GM21737 (cell line): Measurements from ENCODE around the gene TMEM156.
"Not testable (repeated sequence)": the region's sequence is repeated elsewhere in the genome, so short reads cannot be mapped to it uniquely, and the experiment has no call there.

Experiments used
- ATAC-seq: cut with Tn5 transposase; IDR thresholded peaks from one replicate; pipeline ENCODE4 v1.9.1; 2021; ENCODE audit warnings: mild to moderate bottlenecking, moderate library complexity; ENCODE audit not compliant: unreplicated experiment

The TMEM156 gene

DNA sequence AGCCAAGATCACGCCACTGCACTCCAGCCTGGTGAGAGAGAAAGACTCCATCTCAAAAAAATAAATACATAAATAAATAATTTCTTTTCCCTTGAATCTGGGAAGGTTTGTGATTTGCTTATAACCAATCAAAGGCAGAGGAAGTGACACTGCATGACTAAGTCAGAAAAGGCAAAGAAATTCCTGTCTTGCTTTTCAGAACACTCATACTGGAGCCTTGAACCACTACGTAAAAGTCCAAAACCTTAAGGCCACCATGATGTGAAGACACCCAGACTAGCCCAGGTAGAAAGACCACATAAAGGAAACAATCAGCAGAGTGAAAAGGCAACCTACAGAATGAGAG lies 36.6 kb downstream of the TMEM156 start:
- no peak for ATAC-seq

DNA sequence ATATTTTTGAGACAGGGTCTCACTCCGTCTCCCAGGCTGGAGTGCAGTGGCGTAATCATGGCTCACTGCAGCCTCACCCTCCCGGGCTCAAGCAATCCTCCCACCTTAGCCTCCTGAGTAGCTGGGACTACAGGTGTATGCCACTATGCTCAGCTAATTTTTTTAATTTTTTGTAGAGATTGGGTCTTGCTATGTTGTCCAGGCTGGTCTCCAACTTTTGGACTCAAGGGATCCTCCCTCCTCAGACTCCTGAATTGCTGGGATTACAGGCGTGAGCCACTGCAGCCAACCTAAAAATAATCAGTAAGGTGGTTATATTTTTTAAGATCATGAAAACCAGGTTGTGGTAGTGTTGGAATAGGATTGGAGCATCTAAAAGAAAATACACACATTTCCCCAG lies 38.1 kb downstream of the TMEM156 start:
- ATAC-seq: no peak

DNA sequence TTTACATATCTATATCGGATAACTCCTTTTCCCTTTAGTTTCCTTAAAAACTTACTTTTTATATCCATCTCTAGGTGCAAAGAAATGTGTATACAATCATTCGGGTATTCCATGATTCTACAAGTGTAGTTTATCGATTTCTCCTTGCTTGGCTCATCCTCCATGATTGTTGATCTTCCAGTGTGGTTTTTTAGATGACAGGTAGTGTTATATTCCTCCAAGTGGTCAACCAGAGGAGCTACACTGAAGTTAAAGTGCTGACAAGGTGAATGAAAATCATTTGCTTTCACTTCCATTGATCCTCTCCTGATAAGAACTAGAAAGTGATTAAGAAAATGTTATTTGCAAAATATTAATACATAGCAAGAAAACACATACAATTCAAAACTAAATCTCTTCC lies 38.5 kb downstream of the TMEM156 start:
- no peak for ATAC-seq

DNA sequence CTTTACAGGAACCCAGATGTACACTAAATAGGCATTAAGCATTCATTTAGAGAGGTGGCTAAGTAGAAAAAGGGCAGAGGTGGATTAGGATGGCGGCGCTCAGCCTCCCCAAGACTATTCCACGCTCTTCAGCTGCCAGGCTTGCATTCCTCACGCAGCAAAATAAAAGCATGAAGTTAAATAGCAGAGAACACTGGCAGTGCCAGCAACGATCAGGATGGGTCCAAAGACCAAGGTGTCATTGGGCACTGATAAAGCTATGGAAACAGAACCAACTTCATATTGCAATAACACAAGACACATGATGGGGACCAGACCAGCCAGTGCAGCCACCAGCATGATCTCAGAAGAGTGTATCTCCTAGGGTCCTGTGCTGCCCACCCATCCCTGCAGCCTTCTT lies 42.0 kb downstream of the TMEM156 start:
- no peak for ATAC-seq

DNA sequence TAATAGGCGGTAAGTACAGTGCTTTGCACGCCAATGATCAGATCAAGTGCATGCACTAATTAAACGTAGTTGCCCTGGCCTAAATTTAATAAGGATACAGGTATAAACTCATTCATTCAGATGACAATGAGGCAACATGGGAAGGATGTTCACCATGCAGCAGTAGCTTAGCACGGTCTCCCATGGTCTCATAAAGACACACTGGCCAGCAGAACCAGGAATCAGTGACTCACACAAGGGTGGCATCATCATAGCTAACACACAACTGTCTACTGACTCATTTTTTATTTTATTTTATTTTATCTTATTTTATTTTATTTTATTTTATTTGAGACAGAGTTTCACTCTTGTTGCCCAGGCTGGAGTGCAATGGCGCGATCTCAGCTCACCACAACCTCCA lies 42.7 kb downstream of the TMEM156 start:
- ATAC-seq: no peak

DNA sequence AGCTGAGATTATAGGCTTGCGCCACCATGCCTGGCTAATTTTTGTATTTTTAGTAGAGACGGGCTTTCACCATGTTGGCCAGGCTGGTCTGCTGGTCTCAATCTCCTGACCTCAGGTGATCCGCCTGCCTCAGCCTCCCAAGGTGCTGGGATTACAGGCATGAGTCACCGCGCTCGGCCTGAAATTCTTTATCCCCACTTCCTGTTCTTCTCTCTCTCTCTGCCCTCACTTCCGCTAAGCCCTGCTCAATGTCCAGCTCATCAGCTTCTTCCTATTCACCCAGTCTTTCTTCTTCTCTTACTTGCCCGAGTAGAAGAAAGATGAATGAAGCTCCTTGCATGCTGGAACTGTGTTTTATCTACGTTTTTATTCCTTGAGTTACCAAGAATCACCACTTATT lies 43.9 kb downstream of the TMEM156 start:
- not testable (repeated sequence) for ATAC-seq

DNA sequence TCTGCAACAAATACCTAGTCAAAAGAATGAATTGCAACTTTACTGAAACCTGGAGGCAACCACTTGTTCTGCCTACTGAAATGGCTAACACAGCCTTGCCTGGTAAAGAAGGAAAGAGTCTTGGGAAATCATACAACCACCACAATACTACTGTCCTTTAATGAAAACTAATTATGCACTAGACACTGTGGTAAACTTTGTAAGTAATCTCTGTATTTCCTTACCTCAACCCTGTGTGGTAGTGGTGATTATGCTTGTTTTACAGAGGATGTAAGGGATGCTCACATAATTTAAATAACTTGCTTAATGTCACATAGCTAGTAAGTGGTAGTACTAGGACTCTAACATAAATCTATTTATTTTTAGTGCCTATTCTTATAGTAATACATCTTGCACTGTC lies 44.7 kb downstream of the TMEM156 start:
- ATAC-seq: no peak

DNA sequence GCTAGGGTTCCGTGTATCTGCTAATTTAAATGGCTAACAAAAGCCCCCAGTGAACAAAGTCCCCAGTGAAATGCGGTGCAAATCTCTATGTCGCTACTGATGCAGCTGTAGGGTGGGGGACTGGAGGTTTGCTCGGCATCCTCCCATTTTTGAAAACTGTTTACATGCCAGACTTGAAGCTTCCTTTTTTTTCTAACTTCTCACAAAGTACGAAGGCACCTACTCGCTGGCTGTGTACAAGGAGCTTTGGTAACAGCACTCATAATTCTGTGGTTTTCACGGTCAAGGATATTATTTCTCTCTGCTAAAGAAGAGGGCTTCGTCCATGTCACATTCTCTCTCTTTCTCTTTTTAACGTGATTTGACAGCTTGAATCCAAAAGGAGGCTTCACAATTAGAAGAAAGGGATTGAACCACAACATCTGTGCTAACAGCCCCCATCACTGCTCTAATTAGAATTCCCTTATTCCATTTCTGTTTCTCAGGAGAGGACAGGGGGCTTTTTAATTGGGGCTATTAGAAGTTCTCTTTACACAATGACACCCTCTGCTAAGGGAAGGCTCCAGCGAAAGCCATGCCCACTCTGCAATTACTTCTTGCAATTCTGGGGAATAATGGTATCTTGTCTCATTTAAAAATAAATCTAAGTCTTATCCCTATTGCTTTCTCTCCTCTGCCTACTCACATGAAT lies 46.7 kb downstream of the TMEM156 start:
- peak; percentile 2 for ATAC-seq

DNA sequence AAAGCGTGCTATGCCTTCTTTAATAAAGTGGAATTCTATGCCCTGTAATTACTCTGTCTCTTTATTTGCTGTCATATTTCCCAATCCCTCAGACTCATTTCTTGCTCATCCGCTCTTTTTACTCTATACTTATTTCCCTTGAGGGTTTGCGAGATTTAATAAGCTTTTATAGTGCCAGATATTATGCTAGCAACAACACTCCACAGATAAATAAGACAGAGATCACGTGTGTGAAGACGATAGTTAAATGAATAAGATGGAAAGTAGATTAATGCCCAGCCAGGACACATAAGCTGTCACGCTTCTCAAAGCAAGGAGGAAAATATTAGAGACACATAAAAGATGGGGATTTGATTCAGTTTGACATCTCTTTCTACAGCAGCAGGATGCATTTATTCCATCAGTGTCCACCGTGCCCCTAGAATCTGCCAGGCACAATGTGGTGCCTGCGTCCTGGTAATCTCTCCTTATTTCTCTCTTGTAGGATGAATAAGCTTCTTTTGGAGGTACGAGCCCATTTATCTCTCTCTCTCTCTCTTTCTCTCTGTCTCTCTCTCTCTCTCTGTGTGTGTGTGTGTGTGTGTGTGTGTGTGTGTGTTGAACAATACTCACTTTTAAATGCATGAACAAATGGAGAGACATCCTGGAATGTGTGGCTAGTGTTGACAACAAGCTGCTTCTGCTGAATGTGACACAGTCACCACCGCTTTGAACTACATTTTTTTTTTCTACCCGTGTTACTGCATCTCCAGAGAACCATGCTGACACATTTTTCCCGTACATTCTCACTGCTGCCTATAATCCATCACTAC lies 48.2 kb downstream of the TMEM156 start:
- ATAC-seq: no peak

DNA sequence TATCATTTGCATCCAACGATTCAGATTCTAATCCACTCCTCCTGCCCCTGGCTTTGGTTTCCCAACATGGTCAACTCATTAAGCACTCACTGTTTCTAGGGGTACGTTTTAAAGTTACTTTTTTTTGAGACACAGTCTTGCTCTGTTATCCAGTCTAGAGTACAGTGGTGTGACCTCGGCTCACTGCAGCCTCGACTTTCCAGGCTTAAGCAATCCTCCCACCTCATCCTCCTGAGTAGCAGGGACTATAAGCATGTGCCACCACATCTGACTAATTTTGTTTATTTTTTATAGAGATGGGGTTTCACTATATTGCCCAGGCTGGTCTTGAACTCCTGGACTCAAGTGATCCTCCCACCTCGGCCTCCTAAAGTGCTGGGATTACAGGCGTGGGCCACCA lies 48.9 kb downstream of the TMEM156 start:
- ATAC-seq: no peak

DNA sequence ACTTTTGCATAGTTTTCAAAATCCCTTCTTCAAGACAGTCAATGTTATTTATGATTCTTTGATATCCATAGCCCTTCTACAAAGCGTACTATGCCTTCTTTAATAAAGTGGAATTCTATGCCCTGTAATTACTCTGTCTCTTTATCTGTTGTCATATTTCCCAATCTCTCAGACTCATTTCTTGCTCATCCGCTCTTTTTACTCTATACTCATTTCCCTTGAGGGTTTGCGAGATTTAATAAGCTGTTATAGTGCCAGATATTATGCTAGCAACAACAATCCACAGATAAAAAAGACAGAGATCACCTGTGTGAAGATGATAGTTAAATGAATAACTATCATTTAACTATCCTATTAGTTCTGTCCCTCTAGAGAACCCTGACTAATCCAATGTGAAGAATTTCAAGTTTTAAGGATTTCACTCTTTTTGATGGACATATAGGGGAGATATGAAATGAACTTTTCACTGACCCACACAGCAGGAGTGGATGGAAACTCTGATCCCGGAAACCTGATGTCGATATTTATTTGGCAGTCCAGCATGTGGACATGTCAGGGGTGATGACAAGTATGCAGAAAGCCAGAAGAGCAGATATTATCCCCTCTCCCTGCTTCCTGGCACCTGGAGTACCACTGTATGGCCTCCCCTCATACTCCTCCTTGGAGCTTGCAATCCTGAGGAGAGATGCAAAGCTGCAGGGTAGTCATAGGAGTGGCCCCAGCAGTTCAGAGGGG lies 49.7 kb downstream of the TMEM156 start:
- ATAC-seq: no peak

DNA sequence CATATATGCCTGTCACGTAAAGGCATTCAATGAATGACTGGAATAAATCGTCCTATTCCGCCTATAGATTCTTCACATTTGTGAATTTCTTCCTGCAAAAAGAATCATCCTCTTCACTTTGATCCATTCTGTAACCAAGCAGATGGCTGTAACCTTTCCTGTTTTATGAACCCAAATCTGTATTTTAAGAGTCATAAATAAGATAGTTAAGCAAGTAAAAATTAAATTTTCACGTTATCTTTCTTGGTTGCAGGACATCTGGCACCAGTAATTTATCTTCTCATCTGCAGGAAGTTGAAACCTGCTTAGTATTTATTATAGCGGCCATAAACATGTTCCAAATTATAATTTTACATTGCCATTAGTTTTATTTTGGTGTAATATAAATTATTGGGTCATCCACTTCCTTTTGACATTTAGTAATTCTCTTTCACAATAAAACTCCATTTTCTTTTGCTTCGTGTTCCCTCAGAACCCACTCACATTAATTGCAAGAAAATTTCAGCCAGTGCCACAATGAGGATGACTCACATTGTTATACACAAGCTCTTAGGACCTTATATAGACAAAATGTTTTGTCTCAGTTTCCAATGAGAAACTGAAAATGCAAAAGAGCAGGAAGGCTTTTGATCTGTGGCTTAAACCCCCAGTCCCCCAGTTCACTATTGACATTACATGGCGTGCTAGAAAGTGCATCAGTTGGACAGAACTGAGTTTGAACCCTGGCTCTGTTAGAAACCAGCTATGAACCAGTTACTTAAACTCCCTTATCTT lies 51.1 kb downstream of the TMEM156 start:
- ATAC-seq: no peak

DNA sequence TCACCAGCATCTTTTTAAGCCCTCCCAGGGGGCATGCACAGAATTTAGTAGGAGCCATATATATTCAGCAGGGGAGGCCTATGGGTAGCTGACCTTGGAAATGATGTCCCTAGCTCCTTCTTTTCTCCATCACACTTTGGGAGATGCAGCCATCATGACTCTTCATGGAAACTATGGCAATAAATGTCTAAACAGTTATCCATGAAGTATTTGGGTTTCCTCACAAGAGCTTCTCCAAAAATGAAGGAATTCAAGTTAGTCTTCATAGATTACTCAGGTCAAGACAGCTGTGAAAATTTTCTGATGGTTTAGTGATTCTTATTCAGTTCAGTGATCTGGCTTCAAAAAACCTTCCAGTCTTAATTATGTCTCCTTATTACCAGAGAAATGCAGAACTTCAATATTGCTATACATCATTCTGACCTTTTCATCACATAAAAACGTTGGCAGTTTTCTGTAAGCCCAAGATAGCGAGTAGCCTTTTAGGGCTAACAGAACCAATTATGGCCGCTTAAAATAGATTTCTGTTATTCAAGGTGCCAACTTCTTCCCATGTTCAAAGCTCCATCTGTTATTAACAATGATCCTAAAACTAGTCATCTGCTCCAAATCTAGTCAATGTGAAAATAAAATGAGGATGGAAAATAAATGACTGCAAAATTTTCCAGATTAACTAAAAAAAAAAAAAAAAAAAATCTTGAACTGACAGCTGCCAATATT lies 52.5 kb downstream of the TMEM156 start:
- no peak for ATAC-seq

DNA sequence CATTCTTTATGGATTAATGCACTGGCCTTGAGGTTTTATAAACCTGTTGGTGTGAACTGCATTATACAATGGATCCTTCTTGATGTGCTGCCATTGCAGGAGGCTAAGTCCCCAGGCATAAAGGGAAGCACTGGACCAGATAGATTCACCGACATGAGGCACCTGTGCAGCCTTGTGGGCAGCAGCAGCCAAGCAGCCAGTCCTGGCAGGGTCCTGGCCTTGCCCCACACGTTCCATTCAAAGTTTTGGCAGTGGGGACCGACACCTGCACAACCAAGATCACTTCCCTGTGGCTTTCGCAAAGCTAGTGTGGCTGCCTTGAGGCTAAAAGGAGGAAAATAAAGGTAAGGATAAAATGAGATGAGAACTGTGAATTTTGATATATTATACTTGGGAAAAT lies 53.1 kb downstream of the TMEM156 start:
- ATAC-seq: no peak

DNA sequence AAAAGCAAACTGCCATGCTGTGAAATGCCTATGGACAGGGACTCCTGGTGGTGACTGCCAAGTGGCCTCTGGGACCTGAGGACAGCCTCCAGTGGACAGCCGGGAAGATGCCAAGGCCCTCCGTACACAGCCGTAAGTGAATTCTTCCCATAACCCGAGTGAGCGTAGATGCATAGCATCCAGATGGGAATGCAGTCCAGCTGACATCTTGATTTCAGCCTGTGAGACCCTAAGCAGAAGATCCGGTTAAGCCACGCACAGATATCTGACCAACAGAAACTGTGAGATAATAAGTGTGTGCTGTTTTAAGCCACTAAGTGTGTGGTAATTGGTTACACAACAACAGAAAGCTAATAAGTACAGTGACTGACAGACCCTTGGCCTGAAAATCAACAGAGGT lies 55.9 kb downstream of the TMEM156 start:
- no peak for ATAC-seq

DNA sequence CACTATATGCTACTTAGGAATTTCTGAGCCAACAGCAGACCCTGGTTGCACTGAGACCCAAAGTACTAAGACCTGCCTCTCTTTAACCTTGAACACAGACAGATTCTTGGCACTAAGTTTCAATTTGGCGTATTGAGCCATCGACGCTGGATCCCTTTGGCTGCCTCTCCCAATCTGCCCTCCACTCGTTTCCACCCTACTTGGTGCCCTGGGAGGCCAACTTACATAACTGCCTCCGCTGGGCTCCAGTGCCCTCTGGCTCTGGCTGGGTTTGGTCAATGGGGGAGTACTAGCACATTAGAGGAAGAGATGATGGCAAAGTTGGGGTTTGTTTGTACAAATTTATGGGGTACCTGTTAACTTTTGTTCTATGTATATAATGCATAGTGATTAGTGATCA lies 63.5 kb downstream of the TMEM156 start:
- no peak for ATAC-seq

DNA sequence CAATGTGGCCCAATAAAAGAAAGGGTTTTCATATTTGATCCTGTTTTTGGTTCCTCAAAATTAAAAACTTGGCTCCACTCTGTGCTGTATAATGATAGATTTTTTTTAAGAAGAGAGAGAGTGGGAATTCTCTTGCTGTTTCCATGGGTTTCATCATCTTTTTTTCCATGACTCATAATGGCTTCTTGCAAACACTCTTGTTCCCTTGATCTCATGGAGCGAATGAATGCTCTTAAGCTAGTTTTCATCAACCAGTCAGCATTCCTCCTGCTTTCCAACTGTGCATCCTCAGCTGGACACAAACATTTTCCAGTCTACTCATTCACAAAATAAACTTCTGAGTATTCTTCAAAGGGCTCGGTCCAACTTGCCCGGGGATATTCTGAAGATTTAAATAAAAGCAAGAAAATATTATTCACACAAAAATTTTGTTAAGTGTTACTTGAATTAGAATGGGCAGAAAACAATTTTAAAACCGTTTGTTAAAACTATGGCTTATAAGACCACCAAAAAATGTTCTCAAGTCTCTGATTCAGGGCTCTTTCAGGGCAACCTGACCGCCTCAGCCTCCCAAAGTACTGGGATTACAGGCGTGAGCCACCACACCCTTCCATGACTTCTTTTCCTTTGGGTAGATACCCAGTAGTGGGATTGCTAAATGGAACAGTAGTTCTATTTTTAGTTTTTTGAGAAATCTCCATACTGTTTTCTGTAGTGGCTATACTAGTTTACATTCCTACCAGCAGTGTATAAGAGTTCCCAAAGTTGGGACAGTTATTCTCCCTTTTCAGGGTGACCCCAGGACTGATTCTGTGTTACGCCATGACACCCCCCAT lies 64.7 kb downstream of the TMEM156 start:
- ATAC-seq: no peak

DNA sequence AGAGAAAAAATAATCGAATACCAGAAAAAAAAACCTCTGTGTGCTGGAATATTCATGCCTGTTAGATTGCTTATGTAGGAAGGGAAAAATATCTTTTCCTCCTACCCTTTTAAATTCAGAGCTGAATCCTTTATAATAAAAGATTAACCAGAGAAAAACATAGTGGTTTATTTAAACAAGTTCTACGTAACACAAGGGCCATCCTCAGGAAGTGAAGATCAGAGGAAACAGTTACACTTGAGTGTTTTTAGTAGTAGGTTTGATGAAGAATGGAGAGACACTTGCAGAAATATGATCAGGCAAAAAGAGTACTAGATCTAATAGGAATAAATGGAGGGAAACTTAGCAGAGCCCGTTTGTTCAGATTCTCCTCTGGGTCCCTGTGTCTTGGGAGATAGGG lies 66.3 kb downstream of the TMEM156 start:
- ATAC-seq: no peak

DNA sequence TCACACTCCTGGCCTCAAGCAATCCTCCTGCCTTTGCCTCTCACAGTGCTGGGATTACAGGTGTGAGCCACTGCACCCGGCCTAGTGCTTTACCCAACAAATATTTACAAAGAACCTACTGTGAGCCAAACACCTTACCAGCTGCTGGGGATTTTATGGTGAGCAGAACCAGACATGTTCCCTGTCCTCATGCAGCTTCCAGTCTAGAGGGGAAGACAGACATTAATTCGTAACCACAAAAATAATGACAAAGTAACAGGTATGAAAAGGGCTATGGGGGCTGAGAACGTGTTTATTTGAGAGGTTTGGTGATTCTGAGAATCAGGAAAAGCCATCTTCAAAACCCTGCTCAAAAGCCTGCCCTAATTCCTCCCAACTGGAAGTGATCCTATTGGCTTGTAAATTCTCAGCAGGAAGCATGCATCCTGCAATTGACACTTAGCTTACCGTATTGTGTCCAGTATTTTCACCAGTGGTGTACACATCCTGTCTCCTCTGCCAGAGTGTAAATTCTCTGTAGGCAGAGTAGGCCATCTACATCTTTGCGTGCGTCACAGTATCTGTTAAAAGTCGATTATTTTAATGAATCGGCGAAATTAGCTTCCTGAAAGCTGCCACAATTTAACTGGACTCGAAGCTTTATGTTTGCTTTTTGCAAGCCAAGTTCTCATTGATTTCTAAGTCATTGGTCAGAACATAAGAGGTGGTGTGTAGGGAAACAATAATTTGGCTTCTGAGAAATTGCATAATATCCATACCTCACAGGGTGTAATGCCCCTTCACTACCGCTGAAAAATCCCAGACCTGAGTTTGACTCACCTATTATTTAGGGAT lies 67.0 kb downstream of the TMEM156 start:
- no peak for ATAC-seq
